Lower lobe of right lung (tissue), 2 donors: ENCODE results near the gene SNX11. TPM values are rescaled to one million over a fixed set of nuclear protein-coding genes. Genes with fewer than 3 reads are reported as not detected.
"Not testable (repeated sequence)": the region's sequence is repeated elsewhere in the genome, so short reads cannot be mapped to it uniquely, and the experiment has no call there.

Experiments
- ATAC-seq, 2 donors: fragments of 200-7000 bp; cut with Tn5 transposase; one replicate each; pipeline ENCODE4 v1.9.1; 2020 to 2022; ENCODE audit warnings: mild to moderate bottlenecking in 2 of 2, moderate library complexity in 2 of 2
- DNase-seq: peaks from one replicate; pipeline ENCODE4 v3.0.0-alpha.2; 2020
- H3K27ac ChIP-seq: fragments of 200-600 bp; one replicate; pipeline ENCODE4 v1.8.0; 2022
- H3K27me3 ChIP-seq: fragments of 200-600 bp; one replicate; pipeline ENCODE4 v1.8.0; 2022; ENCODE audit warnings: low read depth
- H3K36me3 ChIP-seq: fragments of 200-600 bp; one replicate; pipeline ENCODE4 v1.8.0; 2022; ENCODE audit warnings: mild to moderate bottlenecking
- H3K4me1 ChIP-seq: fragments of 200-600 bp; one replicate; pipeline ENCODE4 v1.8.0; 2022
- H3K4me3 ChIP-seq: fragments of 200-600 bp; one replicate; pipeline ENCODE4 v1.8.0; 2022; ENCODE audit warnings: mild to moderate bottlenecking
- H3K9me3 ChIP-seq: fragments of 200-600 bp; one replicate; pipeline ENCODE4 v1.8.0; 2022
- intact Hi-C: fragments of 100-400 bp; cut with DNase I; formaldehyde crosslinking; loops from one replicate; pipeline ENCODE4 v1.11.0; 2022
- total RNA-seq: library from RNA; stranded (reverse); fragmentation: NEBNext Ultra II Directional; extraction: Animal tissue kit (Norgen Biotek cat#: 25700); gene quantifications from one replicate; pipeline ENCODE4 v1.2.1, GENCODE V29; 2021
- TF ChIP-seq, protein P1 (sequence below): fragments of 200-600 bp; IDR thresholded peaks from one replicate; pipeline ENCODE4 v1.8.0; 2022; ENCODE audit warnings: antibody characterized with exemption, mild to moderate bottlenecking
- donor health status: DM: no; HTN: yes; CAD: no; lungs with severe emphysema.

SNX11 gene
- total RNA-seq, 1 donor from 2014 or later, result 19.7 TPM

DNA sequence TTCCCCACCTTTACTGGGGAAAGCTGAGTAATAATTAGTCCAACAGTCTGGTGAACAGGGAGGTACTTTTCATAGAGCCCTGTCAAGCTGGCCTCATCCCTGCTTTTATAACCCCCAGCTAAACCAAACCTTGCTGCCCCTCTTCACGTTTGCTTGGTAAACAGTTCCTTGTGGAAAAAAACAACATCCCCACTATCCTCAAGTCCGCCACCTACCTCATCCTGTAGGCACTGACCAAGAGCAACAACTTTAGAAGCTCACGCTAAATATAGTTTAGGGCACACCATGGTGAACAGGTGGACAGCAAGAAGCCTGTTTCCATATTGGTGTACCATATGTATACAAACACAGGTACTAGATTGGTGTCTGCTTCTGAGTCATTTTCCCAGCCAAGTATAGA is 42.9 kb upstream of the SNX11 start:
- H3K4me3 ChIP-seq, result no peak overlapping the region
- TF ChIP-seq, protein P1, sequence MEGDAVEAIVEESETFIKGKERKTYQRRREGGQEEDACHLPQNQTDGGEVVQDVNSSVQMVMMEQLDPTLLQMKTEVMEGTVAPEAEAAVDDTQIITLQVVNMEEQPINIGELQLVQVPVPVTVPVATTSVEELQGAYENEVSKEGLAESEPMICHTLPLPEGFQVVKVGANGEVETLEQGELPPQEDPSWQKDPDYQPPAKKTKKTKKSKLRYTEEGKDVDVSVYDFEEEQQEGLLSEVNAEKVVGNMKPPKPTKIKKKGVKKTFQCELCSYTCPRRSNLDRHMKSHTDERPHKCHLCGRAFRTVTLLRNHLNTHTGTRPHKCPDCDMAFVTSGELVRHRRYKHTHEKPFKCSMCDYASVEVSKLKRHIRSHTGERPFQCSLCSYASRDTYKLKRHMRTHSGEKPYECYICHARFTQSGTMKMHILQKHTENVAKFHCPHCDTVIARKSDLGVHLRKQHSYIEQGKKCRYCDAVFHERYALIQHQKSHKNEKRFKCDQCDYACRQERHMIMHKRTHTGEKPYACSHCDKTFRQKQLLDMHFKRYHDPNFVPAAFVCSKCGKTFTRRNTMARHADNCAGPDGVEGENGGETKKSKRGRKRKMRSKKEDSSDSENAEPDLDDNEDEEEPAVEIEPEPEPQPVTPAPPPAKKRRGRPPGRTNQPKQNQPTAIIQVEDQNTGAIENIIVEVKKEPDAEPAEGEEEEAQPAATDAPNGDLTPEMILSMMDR, result no peak
- H3K36me3 ChIP-seq, result peaks cover 96% of the 10 kb centered on the region
- DNase-seq (no peak), ATAC-seq (no peak)
- intact Hi-C loops, result no loop called here
- no peaks in the 10 kb centered on the region for H3K27me3 ChIP-seq
- no peak overlapping the region for H3K27ac ChIP-seq
- H3K9me3 ChIP-seq, result no peaks in the 10 kb centered on the region
- H3K4me1 ChIP-seq, result peaks cover 5% of the 10 kb centered on the region

DNA sequence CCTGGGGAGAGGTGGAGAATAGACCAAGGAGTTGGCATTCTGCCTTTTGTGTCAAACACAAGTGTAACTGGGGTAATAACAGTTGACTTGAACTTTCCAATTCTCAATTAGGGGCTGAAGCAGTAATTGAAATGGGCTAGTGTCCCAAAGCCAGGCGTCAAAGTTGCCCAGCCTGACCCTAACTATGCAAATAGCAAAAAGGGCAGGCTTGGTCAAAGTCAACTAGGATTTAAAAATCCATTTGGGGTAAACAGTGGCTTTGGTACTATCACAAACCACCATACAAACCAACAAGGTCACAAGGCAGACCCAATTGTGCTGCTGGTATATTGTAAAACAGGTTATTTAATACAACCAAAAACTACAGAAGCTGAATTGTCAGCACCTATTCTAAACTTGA is 41.4 kb upstream of the SNX11 start:
- TF ChIP-seq, protein P1, result no peak
- Histone ChIP-seq H3K27ac (no peak overlapping the region), H3K4me1 (peaks cover 5% of the 10 kb centered on the region), H3K36me3 (peaks cover 96% of the 10 kb centered on the region), H3K27me3 (no peaks in the 10 kb centered on the region), H3K9me3 (no peaks in the 10 kb centered on the region), H3K4me3 (no peak overlapping the region)
- DNase-seq, result no peak
- intact Hi-C loops, result no loop called here
- ATAC-seq, result no peak

DNA sequence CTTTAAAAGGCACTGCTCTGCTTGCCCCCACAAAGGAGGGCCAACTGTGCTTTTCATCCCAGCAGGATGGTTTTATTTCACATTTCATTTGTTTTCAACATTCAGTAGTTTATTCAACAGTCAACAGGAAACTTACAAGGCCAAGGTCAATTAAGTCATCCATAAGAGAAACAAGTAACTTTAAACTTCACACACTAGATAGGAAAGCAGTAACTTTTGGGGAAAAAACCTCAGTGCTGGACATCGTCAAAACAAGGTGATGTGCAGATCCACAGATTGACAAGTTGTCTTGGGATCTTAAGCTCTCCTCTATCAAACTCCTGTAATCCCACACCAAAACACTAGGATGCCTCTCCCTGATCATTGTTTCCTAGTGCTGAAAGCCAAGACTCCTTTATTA is 40.9 kb upstream of the SNX11 start:
- ATAC-seq (no peak), DNase-seq (no peak)
- TF ChIP-seq, protein P1, result no peak
- intact Hi-C loops, result no loop called here
- H3K36me3 ChIP-seq, result peaks cover 96% of the 10 kb centered on the region
- no peaks in the 10 kb centered on the region for H3K27me3 ChIP-seq
- no peak overlapping the region for H3K4me3 ChIP-seq
- no peak overlapping the region for H3K27ac ChIP-seq
- H3K4me1 ChIP-seq, result peaks cover 5% of the 10 kb centered on the region
- H3K9me3 ChIP-seq, result no peaks in the 10 kb centered on the region

DNA sequence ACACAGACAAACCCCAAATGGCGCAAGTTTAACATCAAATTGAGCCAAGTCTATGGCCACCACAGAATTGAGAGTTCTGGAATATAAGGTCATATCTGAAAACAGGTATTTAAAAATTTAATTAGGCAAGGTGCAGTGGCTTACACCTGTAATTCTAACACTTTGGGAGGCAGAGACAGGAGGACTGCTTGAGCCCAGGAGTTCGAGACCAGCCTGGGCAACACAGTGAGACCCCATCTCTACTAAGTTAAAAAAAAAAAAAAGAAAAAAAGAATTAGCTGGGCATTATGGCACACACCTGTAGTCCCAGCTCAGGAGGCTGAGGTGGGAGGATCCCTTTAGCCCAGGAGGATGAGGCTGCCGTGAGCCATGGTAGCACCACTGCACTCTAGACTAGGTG is 40.3 kb upstream of the SNX11 start:
- ATAC-seq (no peak), DNase-seq (no peak)
- TF ChIP-seq, protein P1, result no peak
- no peak overlapping the region for H3K4me3 ChIP-seq
- H3K36me3 ChIP-seq, result peaks cover 96% of the 10 kb centered on the region
- no peaks in the 10 kb centered on the region for H3K9me3 ChIP-seq
- intact Hi-C loops, result no loop called here
- H3K27ac ChIP-seq, result no peak overlapping the region
- H3K27me3 ChIP-seq, result no peaks in the 10 kb centered on the region
- peaks cover 5% of the 10 kb centered on the region for H3K4me1 ChIP-seq

DNA sequence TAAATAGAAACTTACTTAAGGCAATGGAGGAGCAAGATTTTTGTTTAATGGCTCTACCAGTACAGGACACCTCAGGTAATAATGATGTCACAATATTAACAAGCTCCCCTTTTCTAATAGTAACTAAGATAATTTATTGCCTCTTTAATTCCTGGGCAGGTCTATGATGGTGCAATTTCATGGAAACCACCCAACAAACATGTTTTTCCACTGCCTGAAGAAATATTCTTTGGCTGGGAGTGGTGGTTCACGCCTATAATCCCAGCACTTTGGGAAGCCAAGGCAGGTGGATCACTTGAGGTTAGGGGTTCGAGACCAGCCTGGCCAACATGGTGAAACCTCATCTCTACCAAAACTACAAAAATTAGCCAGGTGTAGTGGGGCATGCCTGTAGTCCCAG is 39.8 kb upstream of the SNX11 start:
- H3K27ac ChIP-seq, H3K27me3 ChIP-seq, H3K9me3 ChIP-seq, ATAC-seq, H3K4me1 ChIP-seq, DNase-seq, intact Hi-C loops, H3K4me3 ChIP-seq: not testable (repeated sequence)
- peaks cover 93% of the 10 kb centered on the region for H3K36me3 ChIP-seq

DNA sequence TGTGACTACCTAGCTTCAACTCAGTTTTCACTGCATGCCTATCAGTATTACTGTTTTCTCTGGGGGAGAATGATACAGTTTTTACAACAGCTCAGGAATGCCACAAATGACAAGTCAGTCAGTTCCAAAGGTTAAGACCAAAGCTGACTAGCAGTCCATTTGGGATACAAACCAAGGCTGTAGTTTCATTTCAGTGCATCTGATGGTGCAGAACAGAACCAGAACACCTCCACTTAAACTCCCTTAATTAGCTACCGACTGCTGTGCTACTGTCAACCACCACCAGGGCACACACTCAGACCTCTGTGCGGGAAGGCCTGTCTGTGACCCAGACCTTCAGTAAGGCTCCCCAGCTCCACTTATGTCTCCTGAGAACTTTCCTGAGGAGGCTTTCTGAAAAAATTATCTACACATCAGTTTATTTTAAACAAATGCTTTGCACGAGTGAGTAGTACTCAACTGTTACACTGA is 39.0 kb upstream of the SNX11 start:
- intact Hi-C loops, result no loop called here
- H3K27ac ChIP-seq, result no peak overlapping the region
- H3K36me3 ChIP-seq, result peaks cover 93% of the 10 kb centered on the region
- H3K4me3 ChIP-seq, result no peak overlapping the region
- TF ChIP-seq, protein P1, result peak; percentile 9
- H3K9me3 ChIP-seq, result no peaks in the 10 kb centered on the region
- DNase-seq (no peak), ATAC-seq (no peak)
- H3K4me1 ChIP-seq, result peaks cover 5% of the 10 kb centered on the region
- no peaks in the 10 kb centered on the region for H3K27me3 ChIP-seq
